SK-N-SH (cell line): ENCODE data around the gene PIAS1.

Experiments
- FOSL2 ChIP-seq: IDR thresholded peaks from 2 replicates; pipeline ENCODE4 v1.4.0; 2012; ENCODE audit warnings: low read depth, mild to moderate bottlenecking, moderate library complexity, borderline replicate concordance
- FOXJ3 ChIP-seq: sonication (generic); formaldehyde crosslinking; IDR thresholded peaks from 2 replicates; pipeline ENCODE4 v1.5.1; 2020; ENCODE audit warnings: mild to moderate bottlenecking, missing genetic modification reagents
- USF2 ChIP-seq: fragments of 150-350 bp; IDR thresholded peaks from 2 replicates; pipeline ENCODE4 v1.6.1; 2017; ENCODE audit warnings: antibody characterized with exemption, low read length, low read depth, borderline replicate concordance
- TF ChIP-seq, protein P1 (sequence below): fragments of 200-600 bp; sonication (generic); IDR thresholded peaks from 2 replicates; pipeline ENCODE4 v1.6.1; 2017; ENCODE audit warnings: antibody characterized with exemption, mild to moderate bottlenecking, moderate library complexity
- TF ChIP-seq, protein P2 (sequence below): IDR thresholded peaks from 2 replicates; pipeline ENCODE4 v1.4.0; 2012; ENCODE audit warnings: low read depth

- TF ChIP-seq, protein P1, sequence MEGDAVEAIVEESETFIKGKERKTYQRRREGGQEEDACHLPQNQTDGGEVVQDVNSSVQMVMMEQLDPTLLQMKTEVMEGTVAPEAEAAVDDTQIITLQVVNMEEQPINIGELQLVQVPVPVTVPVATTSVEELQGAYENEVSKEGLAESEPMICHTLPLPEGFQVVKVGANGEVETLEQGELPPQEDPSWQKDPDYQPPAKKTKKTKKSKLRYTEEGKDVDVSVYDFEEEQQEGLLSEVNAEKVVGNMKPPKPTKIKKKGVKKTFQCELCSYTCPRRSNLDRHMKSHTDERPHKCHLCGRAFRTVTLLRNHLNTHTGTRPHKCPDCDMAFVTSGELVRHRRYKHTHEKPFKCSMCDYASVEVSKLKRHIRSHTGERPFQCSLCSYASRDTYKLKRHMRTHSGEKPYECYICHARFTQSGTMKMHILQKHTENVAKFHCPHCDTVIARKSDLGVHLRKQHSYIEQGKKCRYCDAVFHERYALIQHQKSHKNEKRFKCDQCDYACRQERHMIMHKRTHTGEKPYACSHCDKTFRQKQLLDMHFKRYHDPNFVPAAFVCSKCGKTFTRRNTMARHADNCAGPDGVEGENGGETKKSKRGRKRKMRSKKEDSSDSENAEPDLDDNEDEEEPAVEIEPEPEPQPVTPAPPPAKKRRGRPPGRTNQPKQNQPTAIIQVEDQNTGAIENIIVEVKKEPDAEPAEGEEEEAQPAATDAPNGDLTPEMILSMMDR: no peak
- TF ChIP-seq FOSL2: no peak
- TF ChIP-seq USF2: no peak
- TF ChIP-seq FOXJ3 (CRISPR knock-in tag): no peak
- TF ChIP-seq, protein P2, sequence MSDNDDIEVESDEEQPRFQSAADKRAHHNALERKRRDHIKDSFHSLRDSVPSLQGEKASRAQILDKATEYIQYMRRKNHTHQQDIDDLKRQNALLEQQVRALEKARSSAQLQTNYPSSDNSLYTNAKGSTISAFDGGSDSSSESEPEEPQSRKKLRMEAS: no peak
These were observed 180.9 kb downstream of the PIAS1 start for GRCh38 chr15:68235022-68235421.
